NCI-H526 treated with DMSO at 0.1 percent for 48 hours (cell line): ENCODE results near the gene HLA-B.
"Not testable (repeated sequence)": the region's sequence is repeated elsewhere in the genome, so short reads cannot be mapped to it uniquely, and the experiment has no call there.

Source experiments
- DNase-seq: peaks from one replicate; lab custom pipeline; 2025; lab: John Stamatoyannopoulos, UW

HLA-B gene

GRCh38 chr6:31383149-31383548 lies 26.2 kb upstream of the HLA-B start:
- DNase-seq: no peak

- DNase-seq: no peak
Observed at GRCh38 chr6:31381666-31382065, 24.7 kb upstream of the HLA-B start.

GRCh38 chr6:31379850-31380249 lies 22.9 kb upstream of the HLA-B start:
- no peak for DNase-seq

GRCh38 chr6:31378721-31379103 lies 21.7 kb upstream of the HLA-B start:
- no peak for DNase-seq

GRCh38 chr6:31378062-31378720 lies 21.2 kb upstream of the HLA-B start:
- no peak for DNase-seq

- DNase-seq: no peak
Observed at GRCh38 chr6:31377029-31377428, 20.1 kb upstream of the HLA-B start.

- DNase-seq: no peak
Observed at GRCh38 chr6:31375699-31376098, 18.7 kb upstream of the HLA-B start.

GRCh38 chr6:31374118-31374517 lies 17.1 kb upstream of the HLA-B start:
- not testable (repeated sequence) for DNase-seq

- no peak for DNase-seq
Observed at GRCh38 chr6:31368461-31368860, 11.5 kb upstream of the HLA-B start.

- DNase-seq: peak; percentile 84
Observed at GRCh38 chr6:31366693-31367470, 9.9 kb upstream of the HLA-B start.

GRCh38 chr6:31365864-31366263 lies 8.9 kb upstream of the HLA-B start:
- no peak for DNase-seq

GRCh38 chr6:31363811-31364210 lies 6.8 kb upstream of the HLA-B start:
- no peak for DNase-seq

GRCh38 chr6:31362751-31363150 lies 5.8 kb upstream of the HLA-B start:
- no peak for DNase-seq

GRCh38 chr6:31359581-31359980 lies 2.6 kb upstream of the HLA-B start:
- no peak for DNase-seq

- DNase-seq: no peak
Observed at GRCh38 chr6:31358302-31358701, 1.3 kb upstream of the HLA-B start.

- no peak for DNase-seq
Observed at GRCh38 chr6:31357886-31358285, 907 bp upstream of the HLA-B start.

GRCh38 chr6:31356216-31356945 lies 598 bp downstream of the HLA-B start:
- peak; percentile 8 for DNase-seq

GRCh38 chr6:31355583-31355948 lies 1.4 kb downstream of the HLA-B start:
- no peak for DNase-seq

GRCh38 chr6:31354864-31355582 lies 2.0 kb downstream of the HLA-B start:
- DNase-seq: no peak

GRCh38 chr6:31354158-31354863 lies 2.7 kb downstream of the HLA-B start:
- no peak for DNase-seq

- DNase-seq: no peak
Observed at GRCh38 chr6:31353384-31353945, 3.5 kb downstream of the HLA-B start.
